Measurements from ENCODE around the gene FAM110D. TPM values are rescaled to one million over a fixed set of nuclear protein-coding genes. Genes with fewer than 3 reads are reported as not detected.

FAM110D gene
- total and polyA plus RNA-seq, 2 of the 8 experiments (the other 6 are each of a cell fraction or from before 2014, with no cell fraction given) = 0.21 to 0.48 TPM

DNA sequence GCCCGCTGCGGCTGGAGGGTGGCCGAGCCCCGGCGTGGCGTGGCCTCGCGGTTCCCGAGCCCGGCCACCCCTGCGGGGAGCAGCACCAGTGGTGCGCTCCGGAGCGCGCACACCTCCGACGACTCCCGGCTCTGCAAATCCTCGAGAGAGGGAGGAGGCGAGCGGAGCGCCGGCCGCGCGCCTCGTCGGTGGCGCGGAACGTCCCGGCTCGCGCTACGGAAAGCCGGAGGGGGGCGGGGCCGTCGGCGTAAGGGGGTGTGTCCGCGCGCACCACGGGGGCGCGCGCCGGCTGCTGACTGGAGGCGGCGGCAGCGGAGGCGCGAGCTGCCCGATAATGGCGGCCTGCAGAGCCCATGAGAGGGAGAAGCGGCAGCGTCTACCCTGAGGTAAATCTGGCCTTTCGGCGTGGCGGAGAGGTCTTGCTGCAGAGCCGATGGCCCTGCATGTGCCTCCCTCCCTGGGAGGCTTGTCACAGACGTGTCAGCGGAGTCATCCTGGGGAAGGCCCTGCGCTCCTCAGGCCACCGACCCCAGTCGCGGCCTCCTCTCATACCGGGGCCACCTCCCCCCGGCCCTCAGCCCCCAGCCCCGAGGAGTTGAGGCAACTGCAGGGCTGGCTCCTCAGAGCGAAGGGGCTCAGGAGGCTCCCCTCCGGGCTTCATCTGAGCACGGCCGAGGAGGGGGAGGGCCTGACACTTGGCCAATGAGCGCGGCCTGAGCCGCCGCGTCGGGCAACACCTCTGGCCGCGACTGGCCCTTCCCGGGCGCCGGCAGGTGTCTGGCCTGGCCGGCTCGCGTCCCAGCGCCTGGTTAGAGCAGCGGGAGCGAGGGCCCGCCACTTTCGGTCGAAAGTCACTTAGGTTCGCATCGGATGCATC, 47.1 kb upstream of the FAM110D start, which contains the start of gene PDIK1L (continued):
- TF ChIP-seq FOSL1 (IDR thresholded peaks at IDR 0.05; ENCODE audit: insufficient read depth, low read depth, low read length) (no peak), CEBPB (IDR thresholded peaks at IDR 0.05; ENCODE audit: low read depth, low read length) (no peak; the same call in 1 of the 2 replicates), GTF2F1 (IDR thresholded peaks at IDR 0.05; ENCODE audit: borderline replicate concordance, low read depth, low read length) (no peak), BRCA1 (IDR thresholded peaks at IDR 0.05; ENCODE audit: low read depth, low read length) (no peak), BCL11A (IDR thresholded peaks at IDR 0.05; ENCODE audit: low read depth in 2 of 2, low read length in 2 of 2) (no peak), SP1 (IDR thresholded peaks at IDR 0.05; ENCODE audit: low read depth, low read length) (0 out of 2 replicates have a peak, but pooled peaks have one; percentile 66), POLR2AphosphoS5 (IDR thresholded peaks at IDR 0.05; ENCODE audit: low read depth, low read length) (peak; percentile 55), JUND (IDR thresholded peaks at IDR 0.05; ENCODE audit: low read length) (no peak), RBBP5 (IDR thresholded peaks at IDR 0.05; ENCODE audit: borderline replicate concordance, low read depth, low read length) (peak; percentile 64; the same call in 1 of the 2 replicates), SIN3A (conservative IDR thresholded peaks at IDR 0.05 in 1 of 2, IDR thresholded peaks at IDR 0.05 in 1 of 2; ENCODE audit: low read depth in 1 of 2, low read length in 2 of 2) (peak; percentile 69 to 80; a peak in 2 of 4 replicates), POU5F1 (IDR thresholded peaks at IDR 0.05; ENCODE audit: low read depth, low read length) (no peak), POLR2A (IDR thresholded peaks at IDR 0.05; ENCODE audit: control extremely low read depth in 1 of 2, low read depth in 2 of 2, low read length in 2 of 2) (peak; percentile 66 to 83), KDM4A (IDR thresholded peaks at IDR 0.05; ENCODE audit: low read depth, low read length, severe bottlenecking) (peak; percentile 14), CHD2 (IDR thresholded peaks at IDR 0.05; ENCODE audit: low read length) (no peak; the same call in 1 of the 2 replicates), TBP (IDR thresholded peaks at IDR 0.05; ENCODE audit: low read depth, low read length) (peak; percentile 39; the same call in 1 of the 2 replicates), PHF8 (conservative IDR thresholded peaks at IDR 0.05; ENCODE audit: low read depth, low read length) (peak; percentile 72), SP2 (IDR thresholded peaks at IDR 0.05; ENCODE audit: low read length) (no peak), MAFK (IDR thresholded peaks at IDR 0.05; ENCODE audit: low read depth, low read length) (no peak), SAP30 (IDR thresholded peaks at IDR 0.05; ENCODE audit: insufficient read depth, insufficient replicate concordance, low read length) (peak; percentile 68)
- TF ChIP-seq, protein P1, sequence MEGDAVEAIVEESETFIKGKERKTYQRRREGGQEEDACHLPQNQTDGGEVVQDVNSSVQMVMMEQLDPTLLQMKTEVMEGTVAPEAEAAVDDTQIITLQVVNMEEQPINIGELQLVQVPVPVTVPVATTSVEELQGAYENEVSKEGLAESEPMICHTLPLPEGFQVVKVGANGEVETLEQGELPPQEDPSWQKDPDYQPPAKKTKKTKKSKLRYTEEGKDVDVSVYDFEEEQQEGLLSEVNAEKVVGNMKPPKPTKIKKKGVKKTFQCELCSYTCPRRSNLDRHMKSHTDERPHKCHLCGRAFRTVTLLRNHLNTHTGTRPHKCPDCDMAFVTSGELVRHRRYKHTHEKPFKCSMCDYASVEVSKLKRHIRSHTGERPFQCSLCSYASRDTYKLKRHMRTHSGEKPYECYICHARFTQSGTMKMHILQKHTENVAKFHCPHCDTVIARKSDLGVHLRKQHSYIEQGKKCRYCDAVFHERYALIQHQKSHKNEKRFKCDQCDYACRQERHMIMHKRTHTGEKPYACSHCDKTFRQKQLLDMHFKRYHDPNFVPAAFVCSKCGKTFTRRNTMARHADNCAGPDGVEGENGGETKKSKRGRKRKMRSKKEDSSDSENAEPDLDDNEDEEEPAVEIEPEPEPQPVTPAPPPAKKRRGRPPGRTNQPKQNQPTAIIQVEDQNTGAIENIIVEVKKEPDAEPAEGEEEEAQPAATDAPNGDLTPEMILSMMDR (IDR thresholded peaks at IDR 0.05; ENCODE audit: control extremely low read depth in 1 of 3, insufficient read depth in 1 of 3, low read depth in 1 of 3, low read length in 3 of 3) = no peak
- TF ChIP-seq, protein P2, sequence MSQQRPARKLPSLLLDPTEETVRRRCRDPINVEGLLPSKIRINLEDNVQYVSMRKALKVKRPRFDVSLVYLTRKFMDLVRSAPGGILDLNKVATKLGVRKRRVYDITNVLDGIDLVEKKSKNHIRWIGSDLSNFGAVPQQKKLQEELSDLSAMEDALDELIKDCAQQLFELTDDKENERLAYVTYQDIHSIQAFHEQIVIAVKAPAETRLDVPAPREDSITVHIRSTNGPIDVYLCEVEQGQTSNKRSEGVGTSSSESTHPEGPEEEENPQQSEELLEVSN (IDR thresholded peaks at IDR 0.05) = peak; percentile 81
